H9 (cell line): Measurements from ENCODE around the gene ASPRV1. TPM values are rescaled to one million over a fixed set of nuclear protein-coding genes. Genes with fewer than 3 reads are reported as not detected.

Experiments used
- DNase-seq: peaks from one replicate; pipeline ENCODE4 v3.0.0-alpha.2; 2017
- H2AFZ ChIP-seq: one replicate; pipeline ENCODE4 v1.6.1; 2013; ENCODE audit warnings: mild to moderate bottlenecking, low read length, control low read depth, moderate library complexity
- H2AK5ac ChIP-seq: 2 replicates; pipeline ENCODE4 v1.6.1; 2013; ENCODE audit warnings: low read length, control low read depth, mixed read lengths; ENCODE audit not compliant: insufficient read length
- H2BK120ac ChIP-seq: one replicate; pipeline ENCODE4 v1.6.1; 2013; ENCODE audit warnings: low read depth, mild to moderate bottlenecking, low read length, control low read depth, inconsistent platforms; ENCODE audit not compliant: poor library complexity, severe bottlenecking
- H2BK12ac ChIP-seq: 2 replicates; pipeline ENCODE4 v1.6.1; 2013; ENCODE audit warnings: low read length, control low read depth, mixed read lengths, low read depth; ENCODE audit not compliant: insufficient read length
- H2BK15ac ChIP-seq: 2 replicates; pipeline ENCODE4 v1.6.1; 2013; ENCODE audit warnings: low read depth, low read length, control low read depth
- H2BK20ac ChIP-seq: one replicate; pipeline ENCODE4 v1.6.1; 2013; ENCODE audit warnings: low read depth, mild to moderate bottlenecking, low read length, control low read depth, inconsistent platforms; ENCODE audit not compliant: poor library complexity, severe bottlenecking
- H2BK5ac ChIP-seq: 2 replicates; pipeline ENCODE4 v1.6.1; 2013; ENCODE audit warnings: low read length, control low read depth, mixed read lengths; ENCODE audit not compliant: insufficient read length
- H3K14ac ChIP-seq: 2 replicates; pipeline ENCODE4 v1.6.1; 2013; ENCODE audit warnings: low read length, control low read depth; ENCODE audit not compliant: insufficient read depth
- H3K18ac ChIP-seq: 2 replicates; pipeline ENCODE4 v1.6.1; 2013; ENCODE audit warnings: low read depth, mild to moderate bottlenecking, mixed read lengths, low read length, control low read depth; ENCODE audit not compliant: insufficient read length
- H3K23ac ChIP-seq: 2 replicates; pipeline ENCODE4 v1.6.1; 2013; ENCODE audit warnings: low read length, control low read depth, mixed read lengths, low read depth; ENCODE audit not compliant: insufficient read length
- H3K23me2 ChIP-seq: 2 replicates; pipeline ENCODE4 v1.6.1; 2013; ENCODE audit warnings: low read depth, mild to moderate bottlenecking, mixed read lengths, low read length, control low read depth; ENCODE audit not compliant: insufficient read length, poor library complexity, severe bottlenecking
- H3K27ac ChIP-seq: 2 replicates; pipeline ENCODE4 v1.5.1; 2013; ENCODE audit warnings: low read length, control low read depth, mixed read lengths, low read depth; ENCODE audit not compliant: insufficient read length
- H3K27me3 ChIP-seq: 2 replicates; pipeline ENCODE4 v1.6.1; 2013; ENCODE audit warnings: low read length, control low read depth, inconsistent platforms; ENCODE audit not compliant: insufficient read depth
- H3K4ac ChIP-seq: 2 replicates; pipeline ENCODE4 v1.6.1; 2013; ENCODE audit warnings: low read depth, mild to moderate bottlenecking, control low read depth, inconsistent platforms, low read length, moderate library complexity
- H3K4me1 ChIP-seq: 2 replicates; pipeline ENCODE4 v1.6.1; 2013; ENCODE audit warnings: low read length, control low read depth, inconsistent platforms; ENCODE audit not compliant: insufficient read depth
- H3K4me2 ChIP-seq: 2 replicates; pipeline ENCODE4 v1.6.1; 2013; ENCODE audit warnings: low read length, control low read depth, mixed read lengths; ENCODE audit not compliant: insufficient read length, insufficient read depth
- H3K56ac ChIP-seq: 2 replicates; pipeline ENCODE4 v1.6.1; 2013; ENCODE audit warnings: low read depth, mild to moderate bottlenecking, mixed read lengths, low read length, control low read depth; ENCODE audit not compliant: insufficient read length
- H3K79me1 ChIP-seq: 2 replicates; pipeline ENCODE4 v1.6.1; 2013; ENCODE audit warnings: low read depth, mild to moderate bottlenecking, moderate library complexity, low read length, control low read depth, inconsistent platforms; ENCODE audit not compliant: insufficient read depth, poor library complexity, severe bottlenecking
- H3K79me2 ChIP-seq: 2 replicates; pipeline ENCODE4 v1.6.1; 2013; ENCODE audit warnings: low read length, control low read depth, inconsistent platforms; ENCODE audit not compliant: insufficient read depth
- H3K9ac ChIP-seq: 2 replicates; pipeline ENCODE4 v1.6.1; 2013; ENCODE audit warnings: low read length, control low read depth, mixed read lengths; ENCODE audit not compliant: insufficient read length; ENCODE audit errors: extremely low read depth
- H3K9me3 ChIP-seq: one replicate; pipeline ENCODE4 v1.6.1; 2013; ENCODE audit warnings: low read depth, low read length, inconsistent platforms; ENCODE audit not compliant: control insufficient read depth
- H3T11ph ChIP-seq: one replicate; pipeline ENCODE4 v1.6.1; 2013; ENCODE audit warnings: mild to moderate bottlenecking, low read length, control low read depth, inconsistent platforms
- H4K20me1 ChIP-seq: one replicate; pipeline ENCODE4 v1.6.1; 2013; ENCODE audit not compliant: control insufficient read depth, insufficient read length, insufficient read depth
- H4K5ac ChIP-seq: 2 replicates; pipeline ENCODE4 v1.6.1; 2013; ENCODE audit warnings: low read depth, mild to moderate bottlenecking, mixed read lengths, low read length, control low read depth; ENCODE audit not compliant: insufficient read length
- H4K8ac ChIP-seq: replicated peaks from 2 replicates; pipeline ENCODE4 v1.6.1; 2013; ENCODE audit warnings: low read length, control low read depth, mixed read lengths, low read depth; ENCODE audit not compliant: insufficient read length
- H4K91ac ChIP-seq: 2 replicates; pipeline ENCODE4 v1.6.1; 2013; ENCODE audit warnings: low read depth, mild to moderate bottlenecking, moderate library complexity, mixed read lengths, low read length, control low read depth; ENCODE audit not compliant: insufficient read length
- H3K27ac Mint-ChIP-seq, 3 experiments: 2 replicates in 2 of 3; 3 replicates in 1 of 3; pipeline ENCODE4 v1.8.0; 2020 to 2021; ENCODE audit warnings: mixed read lengths in 3 of 3, mild to moderate bottlenecking in 1 of 3, moderate library complexity in 1 of 3
- H3K27me3 Mint-ChIP-seq: 2 replicates; pipeline ENCODE4 v1.8.0; 2021; ENCODE audit warnings: low read depth, mild to moderate bottlenecking, moderate library complexity, mixed read lengths
- H3K36me3 Mint-ChIP-seq, 3 experiments: 2 replicates in 2 of 3; 3 replicates in 1 of 3; pipeline ENCODE4 v1.8.0; 2020 to 2021; ENCODE audit warnings: low read depth in 3 of 3, mixed read lengths in 3 of 3; ENCODE audit not compliant: insufficient read depth in 1 of 3
- H3K4me1 Mint-ChIP-seq, 2 experiments: 2 replicates each; pipeline ENCODE4 v1.8.0; 2020; ENCODE audit warnings: mixed read lengths in 2 of 2
- H3K4me3 Mint-ChIP-seq, 2 experiments: 2 replicates in 1 of 2; 3 replicates in 1 of 2; pipeline ENCODE4 v1.8.0; 2020 to 2021; ENCODE audit warnings: mild to moderate bottlenecking in 2 of 2, mixed read lengths in 2 of 2, moderate library complexity in 1 of 2
- H3K9me3 Mint-ChIP-seq, 2 experiments: 2 replicates in 1 of 2; 3 replicates in 1 of 2; pipeline ENCODE4 v1.8.0; 2020; ENCODE audit warnings: mild to moderate bottlenecking in 2 of 2, mixed read lengths in 2 of 2, moderate library complexity in 1 of 2
- CTCF ChIP-seq: fragments of 200-600 bp; sonication (generic); conservative IDR thresholded peaks from 3 replicates; pipeline ENCODE4 v1.8.0; 2021; ENCODE audit warnings: antibody characterized with exemption, mild to moderate bottlenecking
- WGBS: extraction: QIAGEN DNeasy Blood & Tissue Kit; methylation state at CpG from one replicate; pipeline ENCODE4 v1.1.7; 2013; ENCODE audit warnings: missing lambda C conversion rate, low lambda C conversion rate, mixed read lengths; ENCODE audit not compliant: insufficient read length; ENCODE audit errors: extremely low coverage; 5-methylcytosine and 5-hydroxymethylcytosine counted together
- total RNA-seq: library from RNA; stranded (reverse); gene quantifications from 2 replicates; pipeline ENCODE4 v1.2.1, GENCODE V29; 2021

Gene ASPRV1
- total RNA-seq, 1 experiment from 2014 or later: 0.57 TPM

DNA sequence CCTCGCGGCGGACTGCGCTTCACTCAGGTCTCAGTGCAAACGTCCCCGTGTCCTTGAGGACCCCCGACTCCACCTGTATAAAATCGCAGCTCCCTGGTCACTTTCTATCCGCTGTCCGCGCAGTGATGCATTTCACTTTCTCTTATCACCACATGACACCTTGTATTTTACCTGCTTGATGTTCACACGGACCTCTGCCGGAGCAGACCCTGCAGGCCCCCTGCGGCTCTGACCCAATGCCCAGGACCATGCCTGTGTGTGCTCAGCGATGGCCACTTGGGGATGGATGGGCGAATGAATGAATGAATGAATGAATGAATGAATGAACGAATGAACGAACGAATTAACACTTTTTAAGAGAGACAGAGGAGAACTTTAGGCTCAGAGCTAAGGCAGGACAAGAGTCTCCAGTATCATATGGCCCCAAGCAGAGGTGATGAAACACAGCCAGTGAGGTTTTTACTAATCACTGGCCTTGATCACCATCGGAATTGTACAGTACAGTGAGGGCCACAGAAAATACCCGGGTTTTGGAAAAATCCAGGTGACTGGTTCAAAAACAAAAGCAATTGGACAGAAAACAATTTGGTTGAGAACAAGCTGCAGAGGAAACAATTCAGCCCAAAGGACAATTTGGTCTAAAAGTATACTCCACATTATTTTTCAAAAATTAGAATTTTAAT is 12.3 kb downstream of the ASPRV1 start:
- Histone ChIP-seq H3K9ac (no peak overlapping the region), H3K9me3 (no peaks in the 10 kb centered on the region), H2BK5ac (no peak overlapping the region), H3K18ac (no peak overlapping the region), H4K91ac (no peak overlapping the region), H3K79me1 (no peaks in the 10 kb centered on the region), H2BK12ac (no peak overlapping the region), H3K23ac (no peak overlapping the region), H2BK15ac (no peak overlapping the region), H2AK5ac (no peak overlapping the region), H3K4ac (no peak overlapping the region), H3K23me2 (no peaks in the 10 kb centered on the region), H2BK20ac (no peak overlapping the region), H4K8ac (no peak overlapping the region), H3K27me3 (no peaks in the 10 kb centered on the region), H2AFZ (no peak overlapping the region), H4K5ac (no peak overlapping the region), H3K4me1 (no peaks in the 10 kb centered on the region), H3K4me2 (no peak overlapping the region), H3K79me2 (no peaks in the 10 kb centered on the region), H4K20me1 (no peaks in the 10 kb centered on the region), H3T11ph (no peak overlapping the region), H2BK120ac (no peak overlapping the region), H3K27ac (no peak overlapping the region), H3K56ac (no peak overlapping the region), H3K14ac (no peak overlapping the region)
- no peak for DNase-seq
- Mint-ChIP-seq H3K9me3 (no peaks in the 10 kb centered on the region), H3K4me3 (no peak overlapping the region; a peak in 1 of 5 replicates), H3K27me3 (peaks cover 1% of the 10 kb centered on the region), H3K36me3 (no peaks in the 10 kb centered on the region), H3K27ac (peak overlapping the region in 1 of 3 experiments; percentile 2; a peak in 1 of 7 replicates), H3K4me1 (peaks cover 3% of the 10 kb centered on the region in 2 experiments; a peak in 2 of 4 replicates)
- no CpG with 5 or more reads among the region's 21 CpGs for whole genome bisulfite sequencing
- no peak for TF ChIP-seq CTCF
